GM18519 (cell line): ENCODE measurements around the gene ZNF175.
"Not testable (repeated sequence)": the region's sequence is repeated elsewhere in the genome, so short reads cannot be mapped to it uniquely, and the experiment has no call there.

Experiments
- ATAC-seq: cut with Tn5 transposase; IDR thresholded peaks from one replicate; pipeline ENCODE4 v1.9.1; 2021; ENCODE audit warnings: mild to moderate bottlenecking, moderate library complexity; ENCODE audit not compliant: unreplicated experiment, low FRiP score

Gene ZNF175

DNA sequence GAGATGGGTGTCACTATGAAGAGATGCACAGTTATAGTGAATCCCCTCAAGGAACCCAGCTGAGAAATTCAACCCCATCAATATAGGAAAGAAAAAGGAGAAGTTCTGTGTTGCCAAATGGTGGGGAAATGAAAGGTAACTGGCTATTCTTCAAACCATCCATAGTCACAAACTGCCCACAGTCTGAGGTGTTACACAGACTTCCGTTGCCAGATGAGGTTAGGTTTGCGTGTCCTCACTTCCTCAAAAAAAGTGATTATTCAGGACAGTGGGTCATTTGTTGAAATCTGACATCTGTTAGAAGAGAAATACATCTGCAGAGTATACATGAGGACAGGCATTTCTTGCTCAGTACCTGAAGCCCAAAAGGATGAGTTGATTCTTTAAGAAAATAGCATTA, 50.1 kb downstream of the ZNF175 start:
- no peak for ATAC-seq

DNA sequence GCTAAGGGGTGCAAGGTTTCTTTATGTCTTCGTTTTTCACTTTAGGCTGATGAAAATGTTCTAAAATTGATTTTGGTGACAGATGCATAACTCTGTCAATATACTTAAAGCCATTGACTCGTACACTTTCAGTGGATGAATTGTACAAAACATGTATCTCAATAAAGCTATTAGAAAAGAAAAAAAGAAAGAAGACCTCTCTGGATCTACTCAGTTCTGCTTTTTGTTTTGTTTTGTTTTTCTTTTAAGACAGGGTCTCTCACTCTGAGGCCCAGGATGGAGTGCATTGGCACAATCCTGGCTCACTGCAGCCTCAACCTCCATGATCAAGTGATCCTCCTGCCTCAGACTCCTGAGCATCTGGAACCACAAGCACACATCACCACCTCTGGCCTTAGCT, 55.6 kb downstream of the ZNF175 start:
- ATAC-seq: no peak

DNA sequence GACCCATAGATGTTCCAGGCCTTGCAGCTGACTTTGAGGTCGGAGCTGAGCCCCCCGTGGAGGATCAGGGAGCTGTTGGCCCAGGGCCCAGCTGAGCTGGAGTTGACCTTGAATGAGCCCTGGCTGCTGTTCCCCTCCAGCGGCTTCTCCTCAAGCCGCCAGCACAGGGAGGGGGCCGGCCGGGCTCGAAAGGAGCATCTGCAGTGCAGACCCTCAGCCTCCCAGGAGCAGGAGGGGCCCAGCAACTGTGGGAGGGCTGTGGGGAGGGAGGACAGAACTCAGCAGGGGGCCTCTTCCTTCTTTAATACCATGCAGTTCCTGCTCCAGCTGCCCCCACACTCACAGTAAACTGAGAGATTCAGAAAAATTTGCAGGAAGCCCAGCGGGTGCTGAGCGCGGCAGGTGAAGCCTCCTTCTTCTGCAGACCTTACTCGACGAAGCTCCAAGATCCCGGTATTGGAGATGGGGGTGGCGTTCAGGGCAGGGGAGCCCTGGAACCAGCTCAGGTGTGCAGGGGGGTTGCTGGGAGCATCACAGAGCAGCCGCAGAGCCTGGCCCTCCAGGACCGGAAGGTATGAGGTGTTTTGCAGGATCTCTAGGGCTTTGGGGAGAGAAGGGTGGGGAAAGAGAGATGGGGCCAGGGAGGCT, 56.5 kb downstream of the ZNF175 start:
- ATAC-seq: no peak

DNA sequence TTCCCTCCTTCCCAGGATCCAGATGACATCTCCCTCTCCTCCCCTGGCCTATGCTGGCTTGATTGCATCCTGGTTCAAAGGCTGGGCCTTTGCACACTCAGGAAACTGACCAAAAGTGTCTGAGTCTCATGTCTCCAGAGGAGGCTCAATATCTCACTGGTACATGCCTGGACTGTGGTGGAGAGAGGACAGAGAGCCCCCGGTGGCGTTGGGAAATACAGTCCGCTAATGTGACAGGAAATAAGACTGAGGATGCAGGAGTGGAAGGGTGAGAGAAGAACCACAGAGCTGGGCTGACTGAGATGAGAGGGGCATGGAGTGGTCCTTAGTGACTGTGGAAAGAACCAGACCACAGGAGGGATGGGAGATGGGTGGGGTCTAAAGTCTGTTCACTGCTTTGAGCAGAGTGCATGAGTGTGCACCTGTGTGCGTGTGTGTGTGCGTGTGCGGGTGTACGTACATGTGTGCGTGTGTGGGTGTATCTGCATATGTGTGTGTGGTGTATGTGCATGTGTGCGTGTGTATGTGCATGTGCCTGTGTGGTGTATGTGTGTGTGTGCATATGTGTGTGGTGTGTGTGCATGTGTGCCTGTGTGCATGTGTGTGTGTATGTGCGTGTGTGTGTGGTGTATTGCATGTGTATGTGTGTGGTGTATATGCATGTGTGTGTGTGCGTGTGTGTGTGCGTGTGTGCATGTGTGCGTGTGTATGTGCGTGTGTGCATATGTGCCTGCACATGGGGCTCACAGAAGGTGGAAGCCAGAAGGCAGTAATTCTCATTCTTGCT, 57.3 kb downstream of the ZNF175 start:
- ATAC-seq: no peak

DNA sequence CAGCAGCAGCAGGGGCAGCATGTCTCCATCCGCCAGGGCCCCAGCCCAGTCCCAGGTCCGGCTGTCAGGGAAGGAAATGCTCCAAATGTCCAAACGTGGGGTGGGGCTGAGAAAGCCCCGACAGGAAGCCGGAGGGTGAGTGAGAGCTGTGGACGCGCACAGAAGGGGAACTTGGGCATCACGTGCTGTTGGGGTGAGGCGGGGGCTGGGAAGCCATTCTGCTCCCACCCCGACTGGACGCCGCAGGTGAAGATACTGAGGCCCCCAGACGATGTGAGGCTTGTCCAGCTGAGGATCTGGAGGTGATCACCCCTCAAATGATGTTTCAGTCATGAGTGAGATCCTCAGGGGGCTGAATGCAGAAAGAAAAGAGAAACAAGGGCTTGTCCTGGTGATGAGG, 59.2 kb downstream of the ZNF175 start, which contains the start of gene SIGLEC5:
Gene SIGLEC5 (minus strand): TSS at position 87 of the 400 bp plus-strand sequence. CDS start 66 bp downstream, at position 21.
- not testable (repeated sequence) for ATAC-seq

DNA sequence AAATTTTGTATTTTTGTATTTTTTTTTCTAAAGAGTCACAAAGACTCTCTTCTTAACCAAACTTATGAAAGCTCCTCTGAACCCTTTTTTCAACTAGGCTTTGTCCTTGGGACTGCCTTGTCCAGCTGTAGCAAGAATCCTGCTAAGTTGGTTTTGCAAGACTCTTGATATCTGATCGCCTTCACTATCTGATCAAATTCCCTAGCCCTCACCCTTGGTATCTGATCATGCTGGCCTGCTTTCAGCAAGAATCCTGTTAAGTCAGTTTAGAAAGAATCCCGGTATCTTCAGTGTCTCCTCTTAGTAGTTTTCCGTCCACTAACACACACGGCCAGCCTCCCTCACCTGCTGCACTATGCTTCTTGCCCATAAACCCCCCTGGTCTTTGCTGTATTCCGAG, 61.0 kb downstream of the ZNF175 start:
- no peak for ATAC-seq

DNA sequence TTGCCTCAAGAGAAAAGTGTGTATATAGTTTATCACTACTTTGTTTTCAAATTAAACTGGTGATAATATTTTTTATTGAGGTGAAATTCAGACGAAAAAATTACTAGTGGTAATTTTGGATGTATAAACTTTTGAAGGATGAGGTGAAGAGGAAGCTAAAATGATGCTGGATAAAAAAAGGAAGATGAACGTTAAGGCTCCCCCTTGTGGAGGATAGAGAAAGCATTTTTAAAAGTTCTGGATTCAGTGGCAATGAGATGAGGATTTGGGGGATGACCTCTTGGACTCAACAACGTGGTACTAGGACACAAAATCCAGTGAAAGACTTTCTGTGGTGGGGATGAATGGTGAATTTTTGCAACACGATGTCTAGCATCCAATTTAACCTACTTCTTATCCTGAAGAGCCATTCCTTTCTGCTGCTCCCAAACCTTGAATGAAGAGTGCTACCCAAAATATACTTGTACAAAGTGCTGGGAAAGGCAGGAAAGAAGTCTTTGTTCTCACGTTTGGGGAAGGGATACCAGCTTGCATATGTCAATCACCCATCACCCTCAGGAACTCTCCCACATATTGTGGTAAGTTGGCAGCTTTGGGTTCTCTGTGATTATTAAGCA, 66.4 kb downstream of the ZNF175 start:
- ATAC-seq: no peak

DNA sequence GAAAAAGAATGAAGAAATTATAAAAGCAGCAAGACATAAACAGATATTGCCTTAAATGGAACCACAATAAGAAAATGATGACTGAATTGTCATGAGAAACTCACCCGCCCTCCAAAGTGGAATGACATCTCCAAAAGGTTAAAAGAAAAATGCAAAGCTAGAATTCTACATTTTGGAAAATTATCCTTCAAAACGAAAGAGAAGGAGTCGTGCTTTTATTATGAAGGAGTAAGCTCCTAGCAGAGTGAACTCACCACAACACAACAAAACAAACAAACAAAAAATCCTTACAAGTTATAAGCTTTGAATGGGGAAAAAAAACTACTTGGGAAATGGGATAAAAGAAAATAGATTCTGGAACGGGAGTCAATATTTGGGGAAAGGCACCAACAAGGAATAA, 68.8 kb downstream of the ZNF175 start:
- no peak for ATAC-seq

DNA sequence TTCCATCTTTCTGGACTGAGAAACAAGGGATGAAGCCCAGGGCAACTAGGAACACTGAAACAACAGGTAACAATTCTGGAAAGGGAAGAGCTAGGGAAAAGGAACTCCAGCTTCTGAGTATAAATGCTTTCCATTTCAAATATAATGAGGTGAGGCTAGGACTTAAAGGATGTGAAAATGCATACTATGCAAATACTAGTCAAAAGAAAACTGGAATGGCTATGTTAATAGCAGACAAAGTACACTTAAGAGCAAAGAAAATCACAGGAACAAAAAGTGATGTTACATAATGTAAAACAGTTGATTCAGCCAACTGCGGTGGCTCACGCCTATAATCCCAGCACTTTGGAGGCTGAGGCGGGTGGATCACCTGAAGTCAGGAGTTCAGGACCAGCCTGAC, 69.3 kb downstream of the ZNF175 start:
- no peak for ATAC-seq

DNA sequence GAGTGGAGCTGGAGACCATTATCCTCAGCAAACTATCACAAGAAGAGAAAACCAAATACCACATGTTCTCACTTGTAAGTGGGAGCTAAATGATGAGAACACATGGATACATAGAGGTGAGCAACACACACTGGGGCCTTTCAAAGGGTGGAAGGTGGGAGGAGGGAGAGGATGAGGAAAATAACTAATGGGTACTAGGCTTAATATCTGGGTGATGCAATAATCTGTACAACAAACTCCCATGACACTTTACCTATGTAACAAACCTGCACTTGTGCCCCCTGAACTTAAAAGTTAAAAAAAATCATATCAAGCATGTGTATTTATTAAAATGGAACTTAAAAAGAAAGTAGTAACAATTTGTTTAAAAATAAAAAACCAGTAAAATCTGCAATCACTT, 70.6 kb downstream of the ZNF175 start:
- ATAC-seq: no peak
